Uterus (tissue), 2 donors: ENCODE results near the gene TOM1.

Source experiments
- POLR2A ChIP-seq, 2 donors: fragments of 450-650 bp; IDR thresholded peaks; one replicate each; pipeline ENCODE4 v1.6.1; 2016; ENCODE audit warnings: antibody characterized with exemption in 2 of 2, mild to moderate bottlenecking in 1 of 2, moderate library complexity in 1 of 2
- TF ChIP-seq, protein P1 (sequence below), 4 experiments: fragments of 200-600 bp in 2 of 4; fragments of 450-650 bp in 2 of 4; sonication (generic) in 2 of 4; IDR thresholded peaks; one replicate each; pipeline ENCODE4 v1.5.1; 2016 to 2019; ENCODE audit warnings: antibody characterized with exemption in 4 of 4, mild to moderate bottlenecking in 2 of 4, moderate library complexity in 1 of 4

DNA sequence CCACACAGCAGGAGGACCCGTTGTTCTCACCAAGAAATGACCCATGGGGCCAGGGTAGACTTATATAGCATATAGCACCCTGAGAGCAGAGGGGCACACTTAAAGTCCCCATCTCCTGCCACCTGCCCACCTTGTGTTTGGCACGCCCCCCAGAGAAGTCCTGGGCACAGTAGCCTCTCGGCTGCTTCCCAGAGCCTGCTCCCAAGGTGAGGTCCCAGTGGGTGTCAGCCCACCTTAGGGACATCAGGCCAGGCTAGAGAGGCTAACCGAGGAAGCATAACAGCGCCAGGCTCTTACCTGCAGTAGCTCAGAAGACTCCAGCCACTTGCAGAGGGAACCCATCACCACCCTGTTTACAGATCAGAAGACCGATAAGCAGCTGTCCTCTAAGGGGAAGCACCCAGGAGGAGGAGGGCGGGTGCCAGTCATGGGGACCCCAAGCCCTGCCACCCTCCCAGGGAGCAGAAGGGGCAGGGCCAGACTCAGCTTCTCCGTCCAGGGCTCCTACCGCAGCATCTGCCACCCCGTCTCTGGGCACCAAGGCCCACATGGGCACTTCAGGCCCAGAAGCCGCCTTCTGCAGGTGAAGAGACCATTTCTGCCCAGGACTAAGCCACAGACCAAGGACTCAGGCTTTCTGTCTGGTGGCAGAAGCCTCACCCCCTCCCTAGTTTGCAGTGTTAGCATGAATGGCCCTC lies 46.3 kb downstream of the TOM1 start:
- TF ChIP-seq POLR2A (IDR thresholded peaks at IDR 0.05), result no peak
- TF ChIP-seq, protein P1, sequence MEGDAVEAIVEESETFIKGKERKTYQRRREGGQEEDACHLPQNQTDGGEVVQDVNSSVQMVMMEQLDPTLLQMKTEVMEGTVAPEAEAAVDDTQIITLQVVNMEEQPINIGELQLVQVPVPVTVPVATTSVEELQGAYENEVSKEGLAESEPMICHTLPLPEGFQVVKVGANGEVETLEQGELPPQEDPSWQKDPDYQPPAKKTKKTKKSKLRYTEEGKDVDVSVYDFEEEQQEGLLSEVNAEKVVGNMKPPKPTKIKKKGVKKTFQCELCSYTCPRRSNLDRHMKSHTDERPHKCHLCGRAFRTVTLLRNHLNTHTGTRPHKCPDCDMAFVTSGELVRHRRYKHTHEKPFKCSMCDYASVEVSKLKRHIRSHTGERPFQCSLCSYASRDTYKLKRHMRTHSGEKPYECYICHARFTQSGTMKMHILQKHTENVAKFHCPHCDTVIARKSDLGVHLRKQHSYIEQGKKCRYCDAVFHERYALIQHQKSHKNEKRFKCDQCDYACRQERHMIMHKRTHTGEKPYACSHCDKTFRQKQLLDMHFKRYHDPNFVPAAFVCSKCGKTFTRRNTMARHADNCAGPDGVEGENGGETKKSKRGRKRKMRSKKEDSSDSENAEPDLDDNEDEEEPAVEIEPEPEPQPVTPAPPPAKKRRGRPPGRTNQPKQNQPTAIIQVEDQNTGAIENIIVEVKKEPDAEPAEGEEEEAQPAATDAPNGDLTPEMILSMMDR (IDR thresholded peaks at IDR 0.05), result no peak
